Activated CD4-positive, alpha-beta T cell treated with anti-CD3 and anti-CD28 coated beads, Interleukin-2, amount 50 U/mL, for 16 hours (primary cell): Measurements from ENCODE around the gene CACNA1A.
"Not testable (repeated sequence)": the region's sequence is repeated elsewhere in the genome, so short reads cannot be mapped to it uniquely, and the experiment has no call there.

ENCODE experiments used
- DNase-seq: peaks from one replicate; pipeline ENCODE4 v3.0.0-alpha.2; 2020

CACNA1A gene

DNA sequence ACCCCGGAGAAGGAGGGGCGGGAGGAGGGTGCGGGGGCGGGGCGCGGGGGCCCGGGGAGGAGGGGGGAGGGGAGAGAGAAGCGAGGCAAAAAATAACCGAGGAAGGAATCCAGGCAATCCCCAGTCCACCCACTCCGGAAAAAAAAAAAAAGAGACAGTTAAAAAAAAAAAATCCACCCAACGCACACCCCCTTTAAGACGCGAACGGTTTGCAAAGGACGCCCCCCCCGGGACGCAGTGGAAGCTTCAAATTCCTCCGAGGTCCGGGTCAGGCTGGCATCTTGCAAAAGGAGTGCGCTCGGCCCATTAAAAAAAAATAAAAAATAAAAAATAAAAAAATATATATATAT is at the start of gene CACNA1A:
TSS of gene CACNA1A (minus strand) at position 9 of the 350 bp plus-strand sequence. CDS start 255 bp downstream, outside the sequence.
- no peak for DNase-seq

GRCh38 chr19:13554506-13555240 is 48.4 kb upstream of the CACNA1A start:
- no peak for DNase-seq

- DNase-seq, result no peak
Measured at GRCh38 chr19:13553880-13554400, 47.7 kb upstream of the CACNA1A start.

- no peak for DNase-seq
Measured at GRCh38 chr19:13548131-13548530, 41.9 kb upstream of the CACNA1A start.

- DNase-seq, result no peak
Measured at GRCh38 chr19:13547102-13547501, 40.8 kb upstream of the CACNA1A start.

DNA sequence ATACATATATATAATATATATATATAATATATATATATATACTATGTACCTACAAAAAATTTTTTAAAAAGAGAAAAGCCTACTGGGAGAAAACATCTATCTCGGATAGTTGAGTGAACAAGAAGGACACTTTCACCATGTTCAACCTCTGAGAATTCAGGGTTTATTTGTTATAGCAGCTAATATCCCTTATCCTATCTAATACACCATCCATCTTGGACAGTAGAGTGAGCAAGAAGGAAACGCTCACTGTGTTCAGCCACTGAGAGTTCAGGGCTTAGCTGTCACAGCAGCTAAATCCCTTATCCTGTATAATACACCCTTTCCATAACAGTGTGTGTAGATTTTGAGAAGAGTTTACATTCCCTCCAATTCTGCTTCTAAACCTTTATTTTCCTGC is 38.1 kb upstream of the CACNA1A start:
- DNase-seq, result no peak

- DNase-seq, result no peak
Measured at GRCh38 chr19:13541554-13541953, 35.3 kb upstream of the CACNA1A start.

GRCh38 chr19:13539332-13539731 is 33.1 kb upstream of the CACNA1A start:
- no peak for DNase-seq

GRCh38 chr19:13538601-13539253 is 32.4 kb upstream of the CACNA1A start:
- DNase-seq, result no peak

DNA sequence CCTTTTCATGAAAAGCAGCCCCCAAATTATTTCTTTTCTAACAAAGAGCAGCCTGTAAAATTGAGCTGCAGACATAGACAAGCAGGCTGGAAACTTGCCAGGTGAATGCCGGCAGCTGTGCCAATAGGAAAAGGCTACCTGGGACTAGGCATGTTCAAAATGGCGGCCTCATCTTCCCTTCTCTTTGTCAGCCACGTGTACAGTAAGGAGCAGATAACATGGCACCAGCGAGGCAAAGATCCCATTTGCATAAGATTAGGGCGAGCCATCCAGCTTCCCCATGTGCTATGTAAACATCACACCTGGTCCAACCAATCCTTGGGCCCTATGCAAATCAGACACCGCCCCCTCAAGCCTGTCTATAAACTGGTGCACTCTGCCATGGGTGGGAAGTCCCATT is 31.2 kb upstream of the CACNA1A start:
- DNase-seq, result no peak

DNA sequence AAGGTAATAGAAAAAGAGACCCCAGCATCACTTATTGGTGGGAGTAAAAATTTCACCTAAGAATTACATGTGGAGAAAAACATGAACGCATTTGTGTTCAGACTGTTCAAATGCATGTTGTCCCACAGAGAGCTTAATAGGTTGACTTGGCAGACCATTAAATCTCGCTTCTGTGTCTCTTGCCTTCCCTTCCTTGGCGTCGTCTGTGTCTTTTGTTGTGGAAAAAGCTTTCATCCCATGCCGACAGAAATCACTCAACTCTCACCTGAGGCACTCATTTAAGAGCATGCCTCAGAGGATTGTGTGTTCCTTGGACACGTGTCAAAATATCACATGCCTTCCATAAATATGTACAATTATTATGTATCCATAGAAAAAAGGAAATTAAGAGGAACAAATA is 24.4 kb upstream of the CACNA1A start:
- DNase-seq, result no peak

GRCh38 chr19:13529721-13530120 is 23.4 kb upstream of the CACNA1A start:
- not testable (repeated sequence) for DNase-seq

GRCh38 chr19:13526552-13526951 is 20.3 kb upstream of the CACNA1A start:
- peak; percentile 18 for DNase-seq

- no peak for DNase-seq
Measured at GRCh38 chr19:13521066-13521465, 14.8 kb upstream of the CACNA1A start.

GRCh38 chr19:13511947-13512346 is 5.7 kb upstream of the CACNA1A start:
- DNase-seq, result no peak

GRCh38 chr19:13507053-13507611 is 853 bp upstream of the CACNA1A start:
- DNase-seq, result no peak

DNA sequence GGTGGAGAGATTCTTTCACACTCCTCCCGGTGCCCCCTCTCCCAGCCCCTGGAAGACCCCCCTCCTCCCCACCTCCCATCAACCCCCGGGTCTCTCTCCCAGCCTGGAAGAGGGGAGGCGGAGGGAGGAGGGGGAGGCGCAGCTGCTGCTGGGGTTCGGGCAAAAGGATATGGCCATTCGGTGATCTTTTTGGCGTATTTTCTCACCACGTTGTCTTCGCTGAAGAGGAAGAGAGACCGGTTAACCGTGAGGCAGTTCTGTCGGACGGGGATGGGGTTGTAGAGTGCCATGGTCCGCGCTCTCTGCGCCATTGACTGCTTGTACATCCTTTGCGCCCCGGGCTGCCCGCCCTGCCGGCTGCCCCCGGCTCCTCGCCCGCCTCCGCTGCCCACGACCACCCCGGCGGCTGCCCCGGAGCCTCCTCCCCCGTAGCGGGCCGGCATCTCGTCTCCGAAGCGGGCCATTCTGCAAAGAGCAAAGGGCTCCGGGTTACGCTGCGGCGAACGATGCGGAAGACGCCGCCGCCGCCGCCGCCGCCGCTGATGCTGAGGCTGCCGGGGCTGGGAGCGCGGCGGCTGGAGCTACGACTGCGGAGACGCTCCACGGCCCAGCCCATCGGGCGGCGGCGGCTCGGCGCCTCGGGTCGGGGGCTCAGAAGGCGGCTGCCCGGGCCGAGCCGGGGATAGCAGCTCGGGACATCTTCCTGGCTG is 363 bp downstream of the CACNA1A start:
- no peak for DNase-seq

- no peak for DNase-seq
Measured at GRCh38 chr19:13505164-13505695, 1.0 kb downstream of the CACNA1A start.

GRCh38 chr19:13503570-13504235 is 2.6 kb downstream of the CACNA1A start:
- DNase-seq, result no peak

DNA sequence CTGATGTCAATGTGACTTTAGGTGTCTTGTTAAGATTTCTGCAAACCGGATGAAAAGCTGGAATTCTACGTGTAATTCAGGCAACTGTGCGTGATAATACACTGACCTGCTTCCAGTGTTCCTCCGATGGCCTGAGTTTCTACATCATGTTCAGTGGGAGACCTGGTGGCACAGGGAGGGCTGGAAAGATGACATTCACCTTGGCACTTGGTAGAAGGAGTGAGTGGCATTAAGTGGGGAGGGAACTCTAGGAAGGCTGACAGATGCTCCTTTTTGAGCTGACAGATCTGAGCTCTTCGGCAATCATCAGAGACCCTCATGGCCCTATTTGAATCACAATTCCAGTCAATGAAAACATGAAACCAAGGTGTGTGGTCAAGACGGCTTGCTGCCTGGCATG is 4.0 kb downstream of the CACNA1A start:
- no peak for DNase-seq

- DNase-seq, result no peak
Measured at GRCh38 chr19:13499692-13500091, 6.6 kb downstream of the CACNA1A start.

DNA sequence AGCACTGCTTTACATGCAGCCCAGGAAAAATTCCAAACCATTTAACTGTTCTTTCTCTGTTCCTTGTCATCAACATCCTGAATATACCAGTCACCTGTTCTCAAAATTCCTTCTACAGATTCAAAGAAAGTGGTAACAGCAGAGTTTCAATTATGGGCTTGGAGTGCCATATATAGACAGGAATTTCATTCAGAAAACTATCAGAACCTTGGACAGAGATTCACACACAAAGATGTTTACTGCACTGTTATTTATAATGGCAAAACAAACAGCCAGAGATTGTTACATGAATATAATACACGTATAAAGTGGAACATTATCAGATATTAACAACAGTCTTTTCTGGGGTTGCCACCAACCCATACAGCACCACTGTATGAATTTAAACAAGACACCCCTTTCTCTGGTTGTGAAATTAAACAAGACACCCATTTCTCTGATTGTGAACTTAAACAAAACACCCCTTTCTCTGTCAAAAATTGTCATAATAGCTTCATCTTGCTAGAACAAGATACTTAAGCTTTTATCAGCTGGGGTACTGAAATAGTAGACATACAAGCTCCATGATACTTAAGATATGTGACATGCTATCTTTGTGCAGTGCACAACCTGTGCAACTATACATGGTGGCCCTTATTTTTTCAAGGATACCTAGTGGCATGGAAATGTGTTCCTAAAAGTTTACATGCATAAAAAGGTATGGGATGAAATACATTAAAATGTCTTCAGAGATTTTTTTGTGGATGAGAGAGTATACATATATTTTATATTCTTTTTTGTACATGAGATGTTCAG is 12.6 kb downstream of the CACNA1A start:
- DNase-seq, result no peak
